Neuron (in vitro differentiated cells): ENCODE data around the gene RPL4.
A peak's percentile ranks its signal among the peaks of the same experiment; 100 is the strongest.
"Not testable (repeated sequence)": the region's sequence is repeated elsewhere in the genome, so short reads cannot be mapped to it uniquely, and the experiment has no call there.

ENCODE experiments used
- H2AFZ ChIP-seq: one replicate; pipeline ENCODE4 v1.6.1; 2013; ENCODE audit warnings: low read depth, mild to moderate bottlenecking, inconsistent platforms, low read length, moderate library complexity
- H3K27me3 ChIP-seq: one replicate; pipeline ENCODE4 v1.6.1; 2013; ENCODE audit warnings: low read length; ENCODE audit not compliant: insufficient read depth
- H3K36me3 ChIP-seq: one replicate; pipeline ENCODE4 v1.6.1; 2013; ENCODE audit warnings: low read length; ENCODE audit not compliant: insufficient read depth
- H3K4me1 ChIP-seq: one replicate; pipeline ENCODE4 v1.6.1; 2013; ENCODE audit warnings: low read length; ENCODE audit not compliant: insufficient read depth
- H3K4me3 ChIP-seq: 2 replicates; pipeline ENCODE4 v1.5.1; 2013; ENCODE audit warnings: mild to moderate bottlenecking, low read length, moderate library complexity
- H3K9me3 ChIP-seq: one replicate; pipeline ENCODE4 v1.6.1; 2013; ENCODE audit warnings: low read length

RPL4 gene

GRCh38 chr15:66503041-66503648 lies 1.5 kb downstream of the RPL4 start:
- Histone ChIP-seq H3K4me1 (peaks cover 21% of the 10 kb centered on the region), H3K4me3 (peak overlapping the region; percentile 85), H3K36me3 (peaks cover 51% of the 10 kb centered on the region)
- not testable (repeated sequence) for H3K9me3 ChIP-seq, H2AFZ ChIP-seq, H3K27me3 ChIP-seq

GRCh38 chr15:66502491-66502890 lies 2.2 kb downstream of the RPL4 start:
- Histone ChIP-seq H2AFZ (no peak overlapping the region), H3K9me3 (no peaks in the 10 kb centered on the region), H3K4me1 (peaks cover 21% of the 10 kb centered on the region), H3K4me3 (peak overlapping the region; percentile 85), H3K36me3 (peaks cover 51% of the 10 kb centered on the region), H3K27me3 (no peaks in the 10 kb centered on the region)

DNA sequence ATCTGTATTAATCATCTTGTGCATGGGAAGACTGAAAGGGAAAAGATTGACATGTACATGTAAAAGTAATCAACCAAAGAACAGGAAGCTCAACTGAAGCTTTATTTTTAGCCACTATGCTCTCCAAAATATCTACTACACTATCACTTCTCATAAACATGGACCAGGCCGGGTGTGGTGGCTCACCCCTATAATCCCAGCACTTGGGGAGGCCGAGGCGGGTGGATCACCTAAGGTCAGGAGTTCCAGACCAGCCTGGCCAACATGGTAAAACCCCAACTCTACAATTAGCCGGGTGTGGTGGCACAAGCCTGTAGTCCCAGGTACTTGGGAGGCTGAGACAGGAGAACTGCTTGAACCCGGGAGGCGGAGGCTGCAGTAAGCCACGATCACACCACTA lies 4.3 kb downstream of the RPL4 start:
- not testable (repeated sequence) for H3K4me3 ChIP-seq, H2AFZ ChIP-seq, H3K27me3 ChIP-seq, H3K9me3 ChIP-seq
- peaks cover 21% of the 10 kb centered on the region for H3K4me1 ChIP-seq
- H3K36me3 ChIP-seq = peaks cover 55% of the 10 kb centered on the region

- no peak overlapping the region for H2AFZ ChIP-seq
- H3K4me1 ChIP-seq = peaks cover 20% of the 10 kb centered on the region
- H3K9me3 ChIP-seq = no peaks in the 10 kb centered on the region
- no peaks in the 10 kb centered on the region for H3K27me3 ChIP-seq
- no peak overlapping the region for H3K4me3 ChIP-seq
- H3K36me3 ChIP-seq = peaks cover 69% of the 10 kb centered on the region
Observed at GRCh38 chr15:66498501-66499386, 5.9 kb downstream of the RPL4 start.

- Histone ChIP-seq H3K4me1 (peaks cover 11% of the 10 kb centered on the region), H3K36me3 (peaks cover 71% of the 10 kb centered on the region)
Observed at GRCh38 chr15:66497502-66498455, 6.9 kb downstream of the RPL4 start, which contains the start of gene SNAPC5. SNAPC5 (minus strand) TSS chr15:66497762; CDS start chr15:66497731, 31 bp downstream.

DNA sequence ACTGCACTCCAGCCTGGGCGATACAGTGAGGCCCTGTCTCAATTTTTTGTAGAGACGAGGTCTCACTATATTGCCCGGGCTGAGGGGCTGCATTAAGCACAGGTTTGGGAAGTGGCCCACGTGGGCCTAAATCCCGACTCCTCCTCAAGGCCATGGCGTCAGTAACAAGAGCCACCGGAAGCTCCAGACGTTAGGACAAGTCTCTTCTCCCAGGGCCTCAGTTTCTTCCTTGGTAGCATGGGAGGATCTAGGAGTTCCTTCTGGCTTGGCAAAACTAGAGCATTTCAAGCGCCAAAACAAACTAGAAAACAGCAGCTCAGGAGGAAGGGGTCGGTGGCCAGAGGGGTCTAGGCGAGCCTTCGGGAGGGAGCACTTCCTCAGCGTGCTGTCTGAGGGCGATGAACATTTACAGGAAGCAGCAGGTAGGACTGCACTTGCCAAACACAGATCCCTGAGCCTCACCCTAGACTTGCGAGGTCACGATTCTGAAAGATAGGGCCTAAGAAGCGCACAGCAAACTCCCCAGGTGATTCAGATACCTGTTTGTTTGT lies 7.6 kb downstream of the RPL4 start:
- Histone ChIP-seq H3K27me3 (no peaks in the 10 kb centered on the region), H3K4me1 (peaks cover 7% of the 10 kb centered on the region), H3K9me3 (no peaks in the 10 kb centered on the region), H3K36me3 (peaks cover 70% of the 10 kb centered on the region), H3K4me3 (peak overlapping the region; percentile 75), H2AFZ (peak overlapping the region; percentile 19)

More at GRCh38 chr15:66497502-66498455, 6.9 kb downstream of the RPL4 start, which contains the start of gene SNAPC5:
- no peaks in the 10 kb centered on the region for H3K27me3 ChIP-seq
- H2AFZ ChIP-seq = peak within 1 kb of the TSS; percentile 19
- peak within 1 kb of the TSS; percentile 75 for H3K4me3 ChIP-seq
- no peaks in the 10 kb centered on the region for H3K9me3 ChIP-seq

- Histone ChIP-seq H3K4me1 (peaks cover 7% of the 10 kb centered on the region), H2AFZ (no peak overlapping the region), H3K27me3 (no peaks in the 10 kb centered on the region), H3K36me3 (peaks cover 64% of the 10 kb centered on the region), H3K4me3 (no peak overlapping the region), H3K9me3 (no peaks in the 10 kb centered on the region)
Observed at GRCh38 chr15:66494262-66494661, 10.4 kb downstream of the RPL4 start.

DNA sequence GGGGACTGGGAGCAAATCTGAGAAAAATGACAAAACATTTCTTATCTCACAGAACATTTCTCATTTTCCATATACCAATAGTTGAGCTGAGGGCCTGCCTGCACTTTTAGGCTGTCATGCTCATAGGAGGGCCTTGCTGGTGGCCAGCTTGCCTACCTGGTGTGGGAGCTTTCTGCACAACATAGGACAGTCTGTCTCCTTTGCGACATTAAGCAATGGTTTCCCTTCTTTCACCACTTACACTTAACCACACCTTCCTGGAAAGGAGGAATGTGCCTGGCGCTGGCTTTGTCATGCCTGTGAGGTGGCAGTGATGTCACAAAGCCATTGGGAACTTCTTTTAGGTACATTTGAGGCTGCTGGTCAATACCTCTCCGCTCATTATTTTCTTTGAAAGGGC lies 12.8 kb downstream of the RPL4 start:
- Histone ChIP-seq H3K9me3 (no peaks in the 10 kb centered on the region), H3K4me3 (no peak overlapping the region), H2AFZ (no peak overlapping the region), H3K27me3 (no peaks in the 10 kb centered on the region), H3K4me1 (peaks cover 2% of the 10 kb centered on the region), H3K36me3 (peaks cover 62% of the 10 kb centered on the region)

DNA sequence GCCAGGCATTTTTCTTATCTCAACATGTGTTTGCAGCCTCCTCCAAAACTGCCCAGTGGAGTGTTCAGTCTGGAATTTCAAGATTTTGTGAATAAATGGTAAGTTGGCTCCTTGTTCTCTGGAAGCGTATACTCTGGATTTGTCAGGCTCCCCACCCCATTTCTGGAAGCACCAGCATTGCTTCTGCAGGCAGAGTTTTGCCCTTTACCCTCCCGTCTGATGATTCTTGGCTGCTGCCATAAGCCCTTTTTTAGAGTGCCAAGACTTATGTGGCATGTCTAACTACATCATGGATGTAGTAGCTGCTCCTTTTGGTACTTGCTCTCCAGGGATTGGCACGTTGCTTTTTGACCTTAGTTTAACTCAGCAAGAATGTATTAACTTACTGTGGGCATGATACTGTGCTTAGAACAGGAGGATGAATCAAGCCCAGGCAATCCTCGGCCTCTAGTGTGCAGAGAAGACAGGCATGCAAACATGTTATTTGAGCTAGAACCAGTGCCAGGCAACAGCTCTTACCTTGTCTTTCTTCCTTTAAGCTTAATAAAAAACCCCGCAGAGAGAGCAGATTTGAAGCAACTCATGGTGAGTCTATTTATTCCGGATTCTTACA lies 15.4 kb downstream of the RPL4 start:
- no peak overlapping the region for H2AFZ ChIP-seq
- H3K36me3 ChIP-seq = peaks cover 51% of the 10 kb centered on the region
- H3K4me1 ChIP-seq = no peaks in the 10 kb centered on the region

GRCh38 chr15:66488525-66488924 lies 16.1 kb downstream of the RPL4 start:
- H3K4me1 ChIP-seq = no peaks in the 10 kb centered on the region
- H3K4me3 ChIP-seq = no peak overlapping the region
- no peaks in the 10 kb centered on the region for H3K9me3 ChIP-seq
- no peak overlapping the region for H2AFZ ChIP-seq
- H3K36me3 ChIP-seq = peaks cover 46% of the 10 kb centered on the region
- no peaks in the 10 kb centered on the region for H3K27me3 ChIP-seq

More for the DNA sequence above, 15.4 kb downstream of the RPL4 start:
- Histone ChIP-seq H3K9me3 (no peaks in the 10 kb centered on the region), H3K4me3 (no peak overlapping the region), H3K27me3 (no peaks in the 10 kb centered on the region)

DNA sequence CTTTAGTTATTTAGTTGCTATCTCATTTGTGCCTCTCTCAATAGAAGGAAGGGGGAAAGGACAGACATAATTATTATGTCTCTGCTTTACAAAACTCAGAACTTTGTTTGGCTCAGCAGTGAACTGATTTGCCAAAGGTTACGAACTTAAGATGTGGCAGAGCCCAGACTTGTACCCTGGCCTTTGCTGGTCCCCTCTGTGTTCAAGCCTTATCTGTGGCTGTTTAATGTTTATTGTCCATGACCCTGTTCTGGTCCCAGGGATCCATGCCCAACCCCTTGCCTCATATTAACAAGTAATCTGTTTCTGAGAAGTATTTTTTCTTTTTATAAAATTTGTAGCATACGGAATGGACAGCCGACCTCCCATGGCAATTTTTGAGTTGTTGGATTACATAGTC lies 17.8 kb downstream of the RPL4 start:
- H3K27me3 ChIP-seq = no peaks in the 10 kb centered on the region
- H2AFZ ChIP-seq = no peak overlapping the region
- peaks cover 39% of the 10 kb centered on the region for H3K36me3 ChIP-seq
- no peak overlapping the region for H3K4me3 ChIP-seq
- no peaks in the 10 kb centered on the region for H3K4me1 ChIP-seq
- no peaks in the 10 kb centered on the region for H3K9me3 ChIP-seq

GRCh38 chr15:66484539-66485112 lies 20.0 kb downstream of the RPL4 start:
- Histone ChIP-seq H3K4me1 (no peaks in the 10 kb centered on the region), H2AFZ (no peak overlapping the region), H3K36me3 (peaks cover 20% of the 10 kb centered on the region), H3K27me3 (no peaks in the 10 kb centered on the region), H3K9me3 (no peaks in the 10 kb centered on the region), H3K4me3 (no peak overlapping the region)
